ENCODE results near the gene LDLRAD4.

Gene LDLRAD4

GRCh38 chr18:13374468-13375301, 156.1 kb downstream of the LDLRAD4 start:
- H3K4me2 ChIP-seq: no peak overlapping the region
- H3K27me3 ChIP-seq (ENCODE audit: insufficient read depth, low read depth): no peaks in the 10 kb centered on the region
- H3K4me3 ChIP-seq (IDR thresholded peaks at IDR 0.05; ENCODE audit: insufficient read depth, low read depth, low read length): no peak overlapping the region
- no peaks in the 10 kb centered on the region for H3K4me1 ChIP-seq (ENCODE audit: low read depth, poor library complexity, severe bottlenecking)
- H3K36me3 ChIP-seq (ENCODE audit: insufficient read depth): no peaks in the 10 kb centered on the region
- no peaks in the 10 kb centered on the region for H3K79me2 ChIP-seq (ENCODE audit: insufficient read depth, low read depth)
- H4K20me1 ChIP-seq (ENCODE audit: insufficient read depth): no peaks in the 10 kb centered on the region
- no peak overlapping the region for H3K27ac ChIP-seq
- H2AFZ ChIP-seq (ENCODE audit: low read depth): no peak overlapping the region
- no peak for TF ChIP-seq CTCF (conservative IDR thresholded peaks at IDR 0.05; ENCODE audit: low read depth, low read length)
- H3K9ac ChIP-seq: no peak overlapping the region

- Histone ChIP-seq H3K4me2 (no peak overlapping the region), H3K4me3 (IDR thresholded peaks at IDR 0.05; ENCODE audit: insufficient read depth, low read depth, low read length) (no peak overlapping the region), H2AFZ (ENCODE audit: low read depth) (no peak overlapping the region), H3K36me3 (ENCODE audit: insufficient read depth) (no peaks in the 10 kb centered on the region), H3K27me3 (ENCODE audit: insufficient read depth, low read depth) (no peaks in the 10 kb centered on the region), H3K79me2 (ENCODE audit: insufficient read depth, low read depth) (no peaks in the 10 kb centered on the region), H3K27ac (no peak overlapping the region), H3K4me1 (ENCODE audit: low read depth, poor library complexity, severe bottlenecking) (no peaks in the 10 kb centered on the region), H4K20me1 (ENCODE audit: insufficient read depth) (no peaks in the 10 kb centered on the region), H3K9ac (no peak overlapping the region)
- no peak for TF ChIP-seq CTCF (conservative IDR thresholded peaks at IDR 0.05; ENCODE audit: low read depth, low read length)
Measured at GRCh38 chr18:13375302-13376255, 157.0 kb downstream of the LDLRAD4 start.

- Histone ChIP-seq H3K4me2 (no peak overlapping the region), H3K4me3 (IDR thresholded peaks at IDR 0.05; ENCODE audit: insufficient read depth, low read depth, low read length) (no peak overlapping the region), H3K9ac (no peak overlapping the region), H3K79me2 (ENCODE audit: insufficient read depth, low read depth) (no peaks in the 10 kb centered on the region), H4K20me1 (ENCODE audit: insufficient read depth) (no peaks in the 10 kb centered on the region), H3K36me3 (ENCODE audit: insufficient read depth) (no peaks in the 10 kb centered on the region), H3K4me1 (ENCODE audit: low read depth, poor library complexity, severe bottlenecking) (no peaks in the 10 kb centered on the region), H2AFZ (ENCODE audit: low read depth) (no peak overlapping the region), H3K27me3 (ENCODE audit: insufficient read depth, low read depth) (no peaks in the 10 kb centered on the region), H3K27ac (no peak overlapping the region)
- TF ChIP-seq CTCF (conservative IDR thresholded peaks at IDR 0.05; ENCODE audit: low read depth, low read length): no peak
Measured at GRCh38 chr18:13376298-13376840, 157.8 kb downstream of the LDLRAD4 start.

GRCh38 chr18:13376841-13377351, 158.3 kb downstream of the LDLRAD4 start:
- Histone ChIP-seq H3K4me3 (IDR thresholded peaks at IDR 0.05; ENCODE audit: insufficient read depth, low read depth, low read length) (no peak overlapping the region), H4K20me1 (ENCODE audit: insufficient read depth) (no peaks in the 10 kb centered on the region), H3K9ac (no peak overlapping the region), H3K27me3 (ENCODE audit: insufficient read depth, low read depth) (no peaks in the 10 kb centered on the region), H3K27ac (no peak overlapping the region), H3K4me1 (ENCODE audit: low read depth, poor library complexity, severe bottlenecking) (no peaks in the 10 kb centered on the region), H3K4me2 (no peak overlapping the region), H3K79me2 (ENCODE audit: insufficient read depth, low read depth) (no peaks in the 10 kb centered on the region), H2AFZ (ENCODE audit: low read depth) (no peak overlapping the region), H3K36me3 (ENCODE audit: insufficient read depth) (no peaks in the 10 kb centered on the region)
- TF ChIP-seq CTCF (conservative IDR thresholded peaks at IDR 0.05; ENCODE audit: low read depth, low read length): no peak
